ENCODE measurements around the gene KASH5. TPM values are rescaled to one million over a fixed set of nuclear protein-coding genes. Genes with fewer than 3 reads are reported as not detected.

Gene KASH5
- total RNA-seq, 1 experiment from 2014 or later = 0.42 TPM

DNA sequence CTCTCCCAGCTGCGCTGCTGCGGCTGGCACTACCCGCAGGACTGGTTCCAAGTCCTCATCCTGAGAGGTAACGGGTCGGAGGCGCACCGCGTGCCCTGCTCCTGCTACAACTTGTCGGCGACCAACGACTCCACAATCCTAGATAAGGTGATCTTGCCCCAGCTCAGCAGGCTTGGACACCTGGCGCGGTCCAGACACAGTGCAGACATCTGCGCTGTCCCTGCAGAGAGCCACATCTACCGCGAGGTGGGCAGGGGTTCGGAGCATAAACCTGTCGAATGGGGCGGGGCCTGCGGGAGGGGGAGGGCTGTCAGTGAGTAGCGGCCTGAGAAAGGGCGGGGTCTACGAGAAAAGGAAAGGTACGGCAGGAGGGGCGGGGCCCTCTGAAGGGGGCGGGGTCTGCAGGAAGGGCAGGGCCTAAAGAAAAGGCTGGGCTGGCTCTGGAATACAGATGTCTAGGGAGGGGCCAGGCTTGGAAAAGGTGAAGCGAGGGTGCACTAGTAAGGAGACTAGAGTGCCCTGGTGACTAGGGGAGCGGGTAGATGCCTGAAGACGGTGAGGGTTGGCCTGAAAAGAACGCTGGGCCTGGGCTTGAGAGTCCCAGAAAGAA, 49.3 kb upstream of the KASH5 start:
- ChIA-PET POLR2A (interaction anchor here (0.5 to 1.7 kb wide), 5 partner anchors 22 to 1739 kb away, joined by 3 to 12 read pairs (median 5); partner anchors contain the start of genes ALDH16A1 and TEAD2), CTCF (interaction anchor here (0.5 to 3.5 kb wide), 27 partner anchors 8 to 241 kb away, joined by 3 to 20 read pairs (median 4); partner anchors contain the start of genes DKKL1, GFY and TEAD2)
- peak; percentile 75 for ATAC-seq
- peak overlapping the region; percentile 95 for H3K27ac Mint-ChIP-seq
- H3K27me3 Mint-ChIP-seq (ENCODE audit: low read depth) = peaks cover 45% of the 10 kb centered on the region
- no peaks in the 10 kb centered on the region for H3K9me3 Mint-ChIP-seq
- TF ChIP-seq NFATC4 (CRISPR knock-in tag; IDR thresholded peaks at IDR 0.05) (peak; percentile 59; the same call in 1 of the 2 replicates), TEAD1 (CRISPR knock-in tag; IDR thresholded peaks at IDR 0.05) (peak; percentile 42; the same call in 1 of the 2 replicates), EMX1 (CRISPR knock-in tag; IDR thresholded peaks at IDR 0.05) (0 out of 2 replicates have a peak, but pooled peaks have one; percentile 45), GTF2I (CRISPR knock-in tag; conservative IDR thresholded peaks at IDR 0.05) (no peak), ZNF416 (CRISPR knock-in tag; IDR thresholded peaks at IDR 0.05) (0 out of 2 replicates have a peak, but pooled peaks have one; percentile 20), ZNF396 (CRISPR knock-in tag; IDR thresholded peaks at IDR 0.05; ENCODE audit: borderline replicate concordance) (no peak)
- TF ChIP-seq, protein P1, sequence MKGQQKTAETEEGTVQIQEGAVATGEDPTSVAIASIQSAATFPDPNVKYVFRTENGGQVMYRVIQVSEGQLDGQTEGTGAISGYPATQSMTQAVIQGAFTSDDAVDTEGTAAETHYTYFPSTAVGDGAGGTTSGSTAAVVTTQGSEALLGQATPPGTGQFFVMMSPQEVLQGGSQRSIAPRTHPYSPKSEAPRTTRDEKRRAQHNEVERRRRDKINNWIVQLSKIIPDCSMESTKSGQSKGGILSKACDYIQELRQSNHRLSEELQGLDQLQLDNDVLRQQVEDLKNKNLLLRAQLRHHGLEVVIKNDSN (CRISPR knock-in tag; IDR thresholded peaks at IDR 0.05) = 0 out of 2 replicates have a peak, but pooled peaks have one; percentile 12
- TF ChIP-seq, protein P2, sequence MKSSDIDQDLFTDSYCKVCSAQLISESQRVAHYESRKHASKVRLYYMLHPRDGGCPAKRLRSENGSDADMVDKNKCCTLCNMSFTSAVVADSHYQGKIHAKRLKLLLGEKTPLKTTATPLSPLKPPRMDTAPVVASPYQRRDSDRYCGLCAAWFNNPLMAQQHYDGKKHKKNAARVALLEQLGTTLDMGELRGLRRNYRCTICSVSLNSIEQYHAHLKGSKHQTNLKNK (CRISPR knock-in tag; IDR thresholded peaks at IDR 0.05) = peak; percentile 61
- TF ChIP-seq, protein P3, sequence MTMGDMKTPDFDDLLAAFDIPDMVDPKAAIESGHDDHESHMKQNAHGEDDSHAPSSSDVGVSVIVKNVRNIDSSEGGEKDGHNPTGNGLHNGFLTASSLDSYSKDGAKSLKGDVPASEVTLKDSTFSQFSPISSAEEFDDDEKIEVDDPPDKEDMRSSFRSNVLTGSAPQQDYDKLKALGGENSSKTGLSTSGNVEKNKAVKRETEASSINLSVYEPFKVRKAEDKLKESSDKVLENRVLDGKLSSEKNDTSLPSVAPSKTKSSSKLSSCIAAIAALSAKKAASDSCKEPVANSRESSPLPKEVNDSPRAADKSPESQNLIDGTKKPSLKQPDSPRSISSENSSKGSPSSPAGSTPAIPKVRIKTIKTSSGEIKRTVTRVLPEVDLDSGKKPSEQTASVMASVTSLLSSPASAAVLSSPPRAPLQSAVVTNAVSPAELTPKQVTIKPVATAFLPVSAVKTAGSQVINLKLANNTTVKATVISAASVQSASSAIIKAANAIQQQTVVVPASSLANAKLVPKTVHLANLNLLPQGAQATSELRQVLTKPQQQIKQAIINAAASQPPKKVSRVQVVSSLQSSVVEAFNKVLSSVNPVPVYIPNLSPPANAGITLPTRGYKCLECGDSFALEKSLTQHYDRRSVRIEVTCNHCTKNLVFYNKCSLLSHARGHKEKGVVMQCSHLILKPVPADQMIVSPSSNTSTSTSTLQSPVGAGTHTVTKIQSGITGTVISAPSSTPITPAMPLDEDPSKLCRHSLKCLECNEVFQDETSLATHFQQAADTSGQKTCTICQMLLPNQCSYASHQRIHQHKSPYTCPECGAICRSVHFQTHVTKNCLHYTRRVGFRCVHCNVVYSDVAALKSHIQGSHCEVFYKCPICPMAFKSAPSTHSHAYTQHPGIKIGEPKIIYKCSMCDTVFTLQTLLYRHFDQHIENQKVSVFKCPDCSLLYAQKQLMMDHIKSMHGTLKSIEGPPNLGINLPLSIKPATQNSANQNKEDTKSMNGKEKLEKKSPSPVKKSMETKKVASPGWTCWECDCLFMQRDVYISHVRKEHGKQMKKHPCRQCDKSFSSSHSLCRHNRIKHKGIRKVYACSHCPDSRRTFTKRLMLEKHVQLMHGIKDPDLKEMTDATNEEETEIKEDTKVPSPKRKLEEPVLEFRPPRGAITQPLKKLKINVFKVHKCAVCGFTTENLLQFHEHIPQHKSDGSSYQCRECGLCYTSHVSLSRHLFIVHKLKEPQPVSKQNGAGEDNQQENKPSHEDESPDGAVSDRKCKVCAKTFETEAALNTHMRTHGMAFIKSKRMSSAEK (CRISPR knock-in tag; IDR thresholded peaks at IDR 0.05; ENCODE audit: borderline replicate concordance) = 0 out of 2 replicates have a peak, but pooled peaks have one; percentile 65
- TF ChIP-seq, protein P4, sequence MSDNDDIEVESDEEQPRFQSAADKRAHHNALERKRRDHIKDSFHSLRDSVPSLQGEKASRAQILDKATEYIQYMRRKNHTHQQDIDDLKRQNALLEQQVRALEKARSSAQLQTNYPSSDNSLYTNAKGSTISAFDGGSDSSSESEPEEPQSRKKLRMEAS (CRISPR knock-in tag; IDR thresholded peaks at IDR 0.05) = peak; percentile 38; the same call in 1 of the 2 replicates
- TF ChIP-seq, protein P5, sequence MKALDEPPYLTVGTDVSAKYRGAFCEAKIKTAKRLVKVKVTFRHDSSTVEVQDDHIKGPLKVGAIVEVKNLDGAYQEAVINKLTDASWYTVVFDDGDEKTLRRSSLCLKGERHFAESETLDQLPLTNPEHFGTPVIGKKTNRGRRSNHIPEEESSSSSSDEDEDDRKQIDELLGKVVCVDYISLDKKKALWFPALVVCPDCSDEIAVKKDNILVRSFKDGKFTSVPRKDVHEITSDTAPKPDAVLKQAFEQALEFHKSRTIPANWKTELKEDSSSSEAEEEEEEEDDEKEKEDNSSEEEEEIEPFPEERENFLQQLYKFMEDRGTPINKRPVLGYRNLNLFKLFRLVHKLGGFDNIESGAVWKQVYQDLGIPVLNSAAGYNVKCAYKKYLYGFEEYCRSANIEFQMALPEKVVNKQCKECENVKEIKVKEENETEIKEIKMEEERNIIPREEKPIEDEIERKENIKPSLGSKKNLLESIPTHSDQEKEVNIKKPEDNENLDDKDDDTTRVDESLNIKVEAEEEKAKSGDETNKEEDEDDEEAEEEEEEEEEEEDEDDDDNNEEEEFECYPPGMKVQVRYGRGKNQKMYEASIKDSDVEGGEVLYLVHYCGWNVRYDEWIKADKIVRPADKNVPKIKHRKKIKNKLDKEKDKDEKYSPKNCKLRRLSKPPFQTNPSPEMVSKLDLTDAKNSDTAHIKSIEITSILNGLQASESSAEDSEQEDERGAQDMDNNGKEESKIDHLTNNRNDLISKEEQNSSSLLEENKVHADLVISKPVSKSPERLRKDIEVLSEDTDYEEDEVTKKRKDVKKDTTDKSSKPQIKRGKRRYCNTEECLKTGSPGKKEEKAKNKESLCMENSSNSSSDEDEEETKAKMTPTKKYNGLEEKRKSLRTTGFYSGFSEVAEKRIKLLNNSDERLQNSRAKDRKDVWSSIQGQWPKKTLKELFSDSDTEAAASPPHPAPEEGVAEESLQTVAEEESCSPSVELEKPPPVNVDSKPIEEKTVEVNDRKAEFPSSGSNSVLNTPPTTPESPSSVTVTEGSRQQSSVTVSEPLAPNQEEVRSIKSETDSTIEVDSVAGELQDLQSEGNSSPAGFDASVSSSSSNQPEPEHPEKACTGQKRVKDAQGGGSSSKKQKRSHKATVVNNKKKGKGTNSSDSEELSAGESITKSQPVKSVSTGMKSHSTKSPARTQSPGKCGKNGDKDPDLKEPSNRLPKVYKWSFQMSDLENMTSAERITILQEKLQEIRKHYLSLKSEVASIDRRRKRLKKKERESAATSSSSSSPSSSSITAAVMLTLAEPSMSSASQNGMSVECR (CRISPR knock-in tag; IDR thresholded peaks at IDR 0.05; ENCODE audit: borderline replicate concordance) = peak; percentile 40; the same call in 1 of the 2 replicates
- H3K4me1 Mint-ChIP-seq = peaks cover 26% of the 10 kb centered on the region
- peaks cover 34% of the 10 kb centered on the region for H3K36me3 Mint-ChIP-seq
- H3K4me3 Mint-ChIP-seq = peak overlapping the region; percentile 83
- peak; percentile 100 for DNase-seq (ENCODE audit: low spot score)
